ENCODE results near the gene CTSW. TPM values are rescaled to one million over a fixed set of nuclear protein-coding genes. Genes with fewer than 3 reads are reported as not detected.

The CTSW gene
- total RNA-seq, 2 donors from 2014 or later: not detected

GRCh38 chr11:65903068-65903481, 23.4 kb downstream of the CTSW start:
- H3K9me3 Mint-ChIP-seq: no peaks in the 10 kb centered on the region
- Histone ChIP-seq H3K4me3 (ENCODE audit: low read length) (no peak overlapping the region), H3K4me1 (ENCODE audit: control insufficient read depth, insufficient read depth, low read length) (peaks cover 3% of the 10 kb centered on the region), H3K36me3 (ENCODE audit: control insufficient read depth, insufficient read depth, low read length) (no peaks in the 10 kb centered on the region), H3K9ac (ENCODE audit: extremely low read depth, low read length, poor library complexity, severe bottlenecking) (no peak overlapping the region), H3K27ac (ENCODE audit: low read depth, low read length) (no peak overlapping the region), H3K9me3 (ENCODE audit: control insufficient read depth, low read length) (no peaks in the 10 kb centered on the region), H3K27me3 (ENCODE audit: control insufficient read depth, insufficient read depth, low read length, poor library complexity, severe bottlenecking) (peaks cover 54% of the 10 kb centered on the region)
- H3K4me1 Mint-ChIP-seq: peaks cover 8% of the 10 kb centered on the region
- 0 to 25% methylated on average over 1 to 5 of the region's 5 CpGs for WGBS, 2 experiments (ENCODE audit: insufficient coverage in 1 of 2, insufficient read length in 1 of 2)
- H3K27me3 Mint-ChIP-seq (ENCODE audit: insufficient read depth): peaks cover 90% of the 10 kb centered on the region
- no peak overlapping the region for H3K4me3 Mint-ChIP-seq
- H3K36me3 Mint-ChIP-seq (ENCODE audit: low read depth): no peaks in the 10 kb centered on the region
- DNase-seq: peak; percentile 85
- TF ChIP-seq CTCF (conservative IDR thresholded peaks at IDR 0.05): no peak
- no peak overlapping the region for H3K27ac Mint-ChIP-seq

GRCh38 chr11:65903715-65904114, 24.1 kb downstream of the CTSW start:
- WGBS, 2 experiments (ENCODE audit: insufficient coverage in 1 of 2, insufficient read length in 1 of 2): 85 to 88% methylated on average over 8 of the region's 8 CpGs
- Histone ChIP-seq H3K36me3 (ENCODE audit: control insufficient read depth, insufficient read depth, low read length) (no peaks in the 10 kb centered on the region), H3K9ac (ENCODE audit: extremely low read depth, low read length, poor library complexity, severe bottlenecking) (no peak overlapping the region), H3K27me3 (ENCODE audit: control insufficient read depth, insufficient read depth, low read length, poor library complexity, severe bottlenecking) (peaks cover 49% of the 10 kb centered on the region), H3K4me1 (ENCODE audit: control insufficient read depth, insufficient read depth, low read length) (peaks cover 3% of the 10 kb centered on the region), H3K27ac (ENCODE audit: low read depth, low read length) (no peak overlapping the region), H3K4me3 (ENCODE audit: low read length) (no peak overlapping the region), H3K9me3 (ENCODE audit: control insufficient read depth, low read length) (no peaks in the 10 kb centered on the region)
- Mint-ChIP-seq H3K36me3 (ENCODE audit: low read depth) (no peaks in the 10 kb centered on the region), H3K27me3 (ENCODE audit: insufficient read depth) (peaks cover 88% of the 10 kb centered on the region), H3K27ac (no peak overlapping the region), H3K4me3 (no peak overlapping the region), H3K4me1 (peaks cover 8% of the 10 kb centered on the region), H3K9me3 (no peaks in the 10 kb centered on the region)
- no peak for DNase-seq
- TF ChIP-seq CTCF (conservative IDR thresholded peaks at IDR 0.05): no peak

- Histone ChIP-seq H3K9me3 (ENCODE audit: control insufficient read depth, low read length) (no peaks in the 10 kb centered on the region), H3K9ac (ENCODE audit: extremely low read depth, low read length, poor library complexity, severe bottlenecking) (no peak overlapping the region), H3K4me3 (ENCODE audit: low read length) (no peak overlapping the region), H3K27me3 (ENCODE audit: control insufficient read depth, insufficient read depth, low read length, poor library complexity, severe bottlenecking) (peaks cover 31% of the 10 kb centered on the region), H3K27ac (ENCODE audit: low read depth, low read length) (no peak overlapping the region), H3K4me1 (ENCODE audit: control insufficient read depth, insufficient read depth, low read length) (peaks cover 3% of the 10 kb centered on the region), H3K36me3 (ENCODE audit: control insufficient read depth, insufficient read depth, low read length) (no peaks in the 10 kb centered on the region)
- peaks cover 84% of the 10 kb centered on the region for H3K27me3 Mint-ChIP-seq (ENCODE audit: insufficient read depth)
- DNase-seq: no peak
- no peak for TF ChIP-seq CTCF (conservative IDR thresholded peaks at IDR 0.05)
- H3K9me3 Mint-ChIP-seq: no peaks in the 10 kb centered on the region
- H3K4me1 Mint-ChIP-seq: peaks cover 9% of the 10 kb centered on the region
- H3K4me3 Mint-ChIP-seq: no peak overlapping the region
- no peak overlapping the region for H3K27ac Mint-ChIP-seq
- no peaks in the 10 kb centered on the region for H3K36me3 Mint-ChIP-seq (ENCODE audit: low read depth)
- 91 to 93% methylated on average over 5 of the region's 5 CpGs for WGBS, 2 experiments (ENCODE audit: insufficient coverage in 1 of 2, insufficient read length in 1 of 2)
These were observed 27.0 kb downstream of the CTSW start for GRCh38 chr11:65906602-65907001.
